Trophoblast cell (in vitro differentiated cells and primary cell): ENCODE data around the gene LIMS4.
"Not testable (repeated sequence)": the region's sequence is repeated elsewhere in the genome, so short reads cannot be mapped to it uniquely, and the experiment has no call there.

Experiments
- DNase-seq, 2 donors: peaks; one replicate each; pipeline ENCODE4 v3.0.0-alpha.2; 2016
- H2AFZ ChIP-seq: 2 replicates; pipeline ENCODE4 v1.6.1; 2013; ENCODE audit warnings: low read length, moderate library complexity, mild to moderate bottlenecking; ENCODE audit not compliant: insufficient read depth, poor library complexity
- H2AK5ac ChIP-seq: 2 replicates; pipeline ENCODE4 v1.6.1; 2013; ENCODE audit warnings: mild to moderate bottlenecking, low read length
- H2BK120ac ChIP-seq: 2 replicates; pipeline ENCODE4 v1.6.1; 2013; ENCODE audit warnings: low read length, mild to moderate bottlenecking, moderate library complexity; ENCODE audit not compliant: insufficient read depth, poor library complexity
- H2BK12ac ChIP-seq: 2 replicates; pipeline ENCODE4 v1.6.1; 2013; ENCODE audit warnings: mild to moderate bottlenecking, low read length, moderate library complexity
- H2BK5ac ChIP-seq: 2 replicates; pipeline ENCODE4 v1.6.1; 2013; ENCODE audit warnings: low read length, low read depth, moderate library complexity, mild to moderate bottlenecking; ENCODE audit not compliant: poor library complexity
- H3K14ac ChIP-seq: 2 replicates; pipeline ENCODE4 v1.6.1; 2013; ENCODE audit warnings: mild to moderate bottlenecking, low read length
- H3K18ac ChIP-seq: 2 replicates; pipeline ENCODE4 v1.6.1; 2013; ENCODE audit warnings: mild to moderate bottlenecking, low read length
- H3K23ac ChIP-seq: 2 replicates; pipeline ENCODE4 v1.6.1; 2013; ENCODE audit warnings: low read length
- H3K27ac ChIP-seq: 2 replicates; pipeline ENCODE4 v1.5.1; 2013; ENCODE audit warnings: low read depth, mild to moderate bottlenecking, inconsistent platforms, low read length, moderate library complexity
- H3K27me3 ChIP-seq: 2 replicates; pipeline ENCODE4 v1.6.1; 2013; ENCODE audit warnings: inconsistent platforms, mild to moderate bottlenecking, low read length, moderate library complexity; ENCODE audit not compliant: insufficient read depth
- H3K36me3 ChIP-seq, 2 experiments: 1 replicate in 1 of 2; 2 replicates in 1 of 2; pipeline ENCODE4 v1.6.1; 2013; ENCODE audit warnings: low read length in 2 of 2, mild to moderate bottlenecking in 2 of 2, moderate library complexity in 1 of 2; ENCODE audit not compliant: insufficient read depth in 2 of 2, control insufficient read depth in 1 of 2
- H3K4ac ChIP-seq: 2 replicates; pipeline ENCODE4 v1.6.1; 2013; ENCODE audit warnings: low read depth, mild to moderate bottlenecking, low read length, moderate library complexity
- H3K4me1 ChIP-seq, 2 experiments: 1 replicate in 1 of 2; 2 replicates in 1 of 2; pipeline ENCODE4 v1.6.1; 2013; ENCODE audit warnings: low read length in 2 of 2, mild to moderate bottlenecking in 2 of 2, moderate library complexity in 1 of 2; ENCODE audit not compliant: insufficient read depth in 2 of 2, control insufficient read depth in 1 of 2
- H3K4me2 ChIP-seq: 2 replicates; pipeline ENCODE4 v1.6.1; 2013; ENCODE audit warnings: inconsistent platforms, mild to moderate bottlenecking, low read length, moderate library complexity
- H3K4me3 ChIP-seq: 2 replicates; pipeline ENCODE4 v1.5.1; 2013; ENCODE audit warnings: mild to moderate bottlenecking, low read depth, low read length, inconsistent platforms
- H3K79me1 ChIP-seq: one replicate; pipeline ENCODE4 v1.6.1; 2013; ENCODE audit warnings: low read length
- H3K79me2 ChIP-seq: 2 replicates; pipeline ENCODE4 v1.6.1; 2013; ENCODE audit warnings: low read length, mild to moderate bottlenecking; ENCODE audit not compliant: control insufficient read depth, insufficient read depth, poor library complexity
- H3K9ac ChIP-seq: 2 replicates; pipeline ENCODE4 v1.6.1; 2013; ENCODE audit warnings: mild to moderate bottlenecking, low read length
- H3K9me3 ChIP-seq: 2 replicates; pipeline ENCODE4 v1.6.1; 2013; ENCODE audit warnings: low read depth, mild to moderate bottlenecking, control low read depth, inconsistent platforms, low read length; ENCODE audit not compliant: insufficient read depth
- H4K12ac ChIP-seq: 2 replicates; pipeline ENCODE4 v1.6.1; 2013; ENCODE audit warnings: low read depth, mild to moderate bottlenecking, low read length, moderate library complexity
- H4K8ac ChIP-seq: 2 replicates; pipeline ENCODE4 v1.6.1; 2013; ENCODE audit warnings: low read depth, mild to moderate bottlenecking, low read length, moderate library complexity
- H4K91ac ChIP-seq: one replicate; pipeline ENCODE4 v1.6.1; 2013; ENCODE audit warnings: low read depth, mild to moderate bottlenecking, low read length, moderate library complexity
- WGBS: extraction: QIAGEN DNeasy Blood & Tissue Kit; methylation state at CpG from one replicate; pipeline ENCODE4 v1.1.7; 2013; ENCODE audit warnings: missing lambda C conversion rate; ENCODE audit not compliant: insufficient read length, insufficient coverage; ENCODE audit errors: extremely low coverage; 5-methylcytosine and 5-hydroxymethylcytosine counted together

Gene LIMS4

DNA sequence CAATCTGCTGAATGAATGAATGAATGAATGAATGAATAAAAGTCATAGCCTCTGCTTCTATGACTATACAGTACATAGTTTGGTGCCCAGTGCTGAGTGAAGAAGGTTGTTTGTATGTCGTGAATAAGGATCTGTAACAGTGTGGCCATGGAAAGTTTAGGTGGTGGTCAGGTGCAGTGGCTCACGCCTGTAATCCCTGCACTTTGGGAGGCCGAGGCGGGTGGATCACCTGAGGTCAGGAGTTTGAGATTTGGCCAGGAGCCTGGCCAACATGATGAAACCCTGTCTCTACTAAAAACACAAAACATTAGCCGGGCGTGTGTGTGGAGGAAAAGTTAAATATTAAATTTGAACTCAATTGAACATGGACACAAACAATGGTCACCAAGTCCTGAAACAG, 4.3 kb upstream of the LIMS4 start:
- H3K27ac ChIP-seq, H3K18ac ChIP-seq, H3K4me3 ChIP-seq, H3K4me2 ChIP-seq, H3K79me1 ChIP-seq, H2BK12ac ChIP-seq, H3K27me3 ChIP-seq, H4K12ac ChIP-seq, H3K14ac ChIP-seq, H4K8ac ChIP-seq, H3K4ac ChIP-seq, H2AFZ ChIP-seq, H2BK5ac ChIP-seq, DNase-seq, H3K4me1 ChIP-seq, H4K91ac ChIP-seq, H3K23ac ChIP-seq, H2AK5ac ChIP-seq, H3K79me2 ChIP-seq, H2BK120ac ChIP-seq, H3K9me3 ChIP-seq, H3K9ac ChIP-seq, H3K36me3 ChIP-seq: not testable (repeated sequence)
- no CpG with 5 or more reads among the region's 6 CpGs for WGBS

DNA sequence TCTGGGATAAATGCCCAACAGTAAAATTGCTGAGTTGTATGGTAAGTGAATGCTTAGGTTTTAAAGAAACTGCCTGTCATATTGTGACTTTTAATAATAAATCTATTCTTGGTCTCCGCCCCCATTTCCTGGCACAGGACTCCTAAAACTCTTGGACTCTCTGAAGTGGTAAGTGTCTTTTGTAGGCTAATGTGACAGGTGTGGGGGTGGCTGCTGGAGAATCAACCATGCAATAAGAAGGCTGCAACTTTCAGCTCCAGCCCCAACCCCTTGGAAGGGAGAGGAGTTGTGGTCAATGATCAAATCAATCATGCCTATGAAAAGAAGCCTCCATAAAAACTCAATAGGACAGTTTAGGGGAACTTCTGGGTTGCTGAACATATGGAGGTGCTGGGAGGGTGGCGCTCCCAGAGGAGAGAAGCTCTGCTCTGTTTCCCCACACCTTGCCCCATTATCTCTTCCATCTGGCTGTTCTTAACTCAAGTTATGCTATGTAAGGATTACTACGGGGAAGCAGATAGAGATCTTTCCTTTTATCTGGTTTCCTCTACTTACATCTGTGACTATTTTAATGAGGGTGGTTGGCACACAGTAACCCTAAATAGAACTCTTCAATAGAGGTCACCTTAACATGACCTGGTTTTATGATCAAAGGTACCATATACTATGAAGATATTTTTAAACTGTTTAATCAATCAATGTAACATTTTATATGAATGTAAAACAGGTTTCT, 3.2 kb upstream of the LIMS4 start:
- not testable (repeated sequence) for H4K8ac ChIP-seq, H3K9ac ChIP-seq, H4K12ac ChIP-seq, H2AK5ac ChIP-seq, H3K23ac ChIP-seq, H3K36me3 ChIP-seq, H2BK5ac ChIP-seq, H3K4me3 ChIP-seq, H3K4me1 ChIP-seq, H2AFZ ChIP-seq, H3K27ac ChIP-seq, H3K79me2 ChIP-seq, H3K9me3 ChIP-seq, H3K27me3 ChIP-seq, H3K79me1 ChIP-seq, H3K14ac ChIP-seq, DNase-seq, H4K91ac ChIP-seq, H3K4ac ChIP-seq, H3K4me2 ChIP-seq, H2BK12ac ChIP-seq, H2BK120ac ChIP-seq, H3K18ac ChIP-seq
- no CpG with 5 or more reads among the region's 3 CpGs for WGBS

DNA sequence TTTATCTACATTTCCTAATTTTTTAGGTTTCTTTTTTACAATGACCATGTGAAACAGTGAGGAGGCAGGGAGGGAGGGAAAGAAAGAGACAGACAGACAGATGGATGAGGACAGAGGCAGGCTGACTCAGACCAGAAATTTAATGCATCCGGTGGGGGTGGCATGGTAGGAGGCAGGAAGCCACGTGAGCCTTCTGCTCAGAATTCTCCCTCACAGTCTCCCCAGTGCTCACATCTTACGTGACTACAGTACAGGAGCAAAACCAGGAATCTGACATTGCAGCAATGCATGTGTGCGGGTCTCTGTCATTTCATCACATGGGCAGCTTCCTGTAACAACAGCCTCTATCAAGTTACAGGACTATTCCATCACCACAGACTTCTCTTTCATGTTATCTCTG, 2.3 kb upstream of the LIMS4 start:
- not testable (repeated sequence) for H3K9ac ChIP-seq, H3K79me1 ChIP-seq, H3K14ac ChIP-seq, H2AFZ ChIP-seq, H2BK12ac ChIP-seq, H3K23ac ChIP-seq, H3K18ac ChIP-seq, H3K27me3 ChIP-seq, H2AK5ac ChIP-seq, H2BK120ac ChIP-seq, H3K4me3 ChIP-seq, H3K79me2 ChIP-seq, H2BK5ac ChIP-seq, H3K27ac ChIP-seq, H4K12ac ChIP-seq, DNase-seq, H3K4ac ChIP-seq, H3K36me3 ChIP-seq, H3K4me1 ChIP-seq, H3K4me2 ChIP-seq, H4K91ac ChIP-seq, H4K8ac ChIP-seq, H3K9me3 ChIP-seq
- no CpG with 5 or more reads among the region's 4 CpGs for WGBS

DNA sequence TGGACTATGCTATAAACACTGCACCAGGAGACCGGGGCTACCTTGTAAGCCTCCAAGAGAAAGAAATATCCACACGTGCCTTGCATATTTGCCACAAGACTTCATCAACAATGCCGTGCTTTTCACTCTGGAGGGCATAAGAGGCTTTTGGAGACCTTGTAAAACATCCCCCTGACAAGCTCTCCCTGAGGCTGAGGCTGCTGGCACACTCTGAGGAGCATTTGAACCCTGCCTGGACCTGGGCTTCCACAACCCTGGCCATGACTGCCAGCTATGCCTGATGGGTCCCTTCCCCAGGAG, 393 bp upstream of the LIMS4 start:
- H3K9ac ChIP-seq, H3K9me3 ChIP-seq, H3K27me3 ChIP-seq, H3K4ac ChIP-seq, H2BK12ac ChIP-seq, H3K36me3 ChIP-seq, H2BK5ac ChIP-seq, H2BK120ac ChIP-seq, H4K12ac ChIP-seq, H3K18ac ChIP-seq, DNase-seq, H2AFZ ChIP-seq, H3K4me3 ChIP-seq, H3K79me2 ChIP-seq, H4K91ac ChIP-seq, H3K14ac ChIP-seq, H2AK5ac ChIP-seq, H3K27ac ChIP-seq, H4K8ac ChIP-seq, H3K4me2 ChIP-seq, H3K23ac ChIP-seq, H3K79me1 ChIP-seq, H3K4me1 ChIP-seq: not testable (repeated sequence)
- WGBS: no CpG with 5 or more reads among the region's 3 CpGs
